SK-N-SH (cell line): ENCODE results near the gene ANKRD11. TPM values are rescaled to one million over a fixed set of nuclear protein-coding genes. Genes with fewer than 3 reads are reported as not detected.

ENCODE experiments used
- CTCF ChIA-PET: fragments of 300-600, 350-600 bp; formaldehyde crosslinking; extraction: SDS; loops from one replicate; lab custom pipeline; 2021; lab: Yijun Ruan, JAX
- POLR2A ChIA-PET: fragments of 350-600 bp; sonication (Branson Sonifier 250); formaldehyde crosslinking; extraction: SDS; loops from one replicate; lab custom pipeline; 2020; ENCODE audit warnings: antibody characterized with exemption, inconsistent platforms; lab: Yijun Ruan, JAX
- DNase-seq: peaks from one replicate; pipeline ENCODE4 v3.0.0; 2012
- H2AFZ ChIP-seq: fragments of 200-600 bp; sonication (generic); 2 replicates; pipeline ENCODE4 v1.8.1; 2016; ENCODE audit warnings: antibody characterized with exemption, mild to moderate bottlenecking, low read depth
- H3F3A ChIP-seq: fragments of 200-600 bp; sonication (generic); replicated peaks from 2 replicates; pipeline ENCODE3; 2016; ENCODE audit warnings: antibody characterized with exemption, mild to moderate bottlenecking; ENCODE audit not compliant: insufficient read depth
- H3K27ac ChIP-seq, 2 experiments: fragments of 200-500 bp in 1 of 2; fragments of 200-600 bp in 1 of 2; sonication (Bioruptor generic) in 1 of 2; sonication (generic), shearing (Covaris generic) in 1 of 2; 2 replicates each; pipeline versions ENCODE4 v1.5.1 to v1.6.1; 2014 to 2016; ENCODE audit warnings: low read depth in 2 of 2, inconsistent platforms in 1 of 2, low read length in 1 of 2, mild to moderate bottlenecking in 1 of 2, mixed read lengths in 1 of 2
- H3K27me3 ChIP-seq: fragments of 200-600 bp; sonication (generic), shearing (Covaris generic); 2 replicates; pipeline ENCODE4 v1.6.1; 2016; ENCODE audit warnings: mixed run types; ENCODE audit not compliant: insufficient read depth
- H3K36me3 ChIP-seq, 2 experiments: fragments of 200-500 bp in 1 of 2; fragments of 200-600 bp in 1 of 2; sonication (Bioruptor generic) in 1 of 2; sonication (generic) in 1 of 2; replicated peaks in 1 of 2; 2 replicates each; pipeline versions ENCODE3 to v1.5.1; 2014 to 2016; ENCODE audit warnings: low read length in 1 of 2, mild to moderate bottlenecking in 1 of 2; ENCODE audit not compliant: insufficient read depth in 2 of 2, control insufficient read depth in 1 of 2
- H3K4me1 ChIP-seq, 2 experiments: fragments of 200-500 bp in 1 of 2; fragments of 200-600 bp in 1 of 2; sonication (Bioruptor generic) in 1 of 2; sonication (generic), shearing (Covaris generic) in 1 of 2; 2 replicates each; pipeline versions ENCODE4 v1.5.1 to v1.6.1; 2014 to 2016; ENCODE audit warnings: low read depth in 1 of 2, low read length in 1 of 2, mixed run types in 1 of 2; ENCODE audit not compliant: insufficient read depth in 2 of 2, control insufficient read depth in 1 of 2
- H3K4me2 ChIP-seq: fragments of 200-600 bp; sonication (generic), shearing (Covaris generic); 2 replicates; pipeline ENCODE4 v1.6.1; 2017; ENCODE audit warnings: mixed run types
- H3K4me3 ChIP-seq, 2 experiments: fragments of 200-500 bp in 1 of 2; fragments of 200-600 bp in 1 of 2; sonication (Bioruptor generic) in 1 of 2; sonication (generic), shearing (Covaris generic) in 1 of 2; 2 replicates each; pipeline versions ENCODE4 v1.5.1 to v1.8.1; 2014 to 2016; ENCODE audit warnings: low read depth in 2 of 2, inconsistent platforms in 1 of 2, low read length in 1 of 2, mild to moderate bottlenecking in 1 of 2, mixed read lengths in 1 of 2, moderate library complexity in 1 of 2
- H3K79me2 ChIP-seq: fragments of 200-600 bp; sonication (generic); 2 replicates; pipeline ENCODE4 v1.8.1; 2017; ENCODE audit warnings: mild to moderate bottlenecking; ENCODE audit not compliant: insufficient read depth
- H3K9ac ChIP-seq: fragments of 200-600 bp; sonication (generic); 2 replicates; pipeline ENCODE4 v1.6.1; 2017; ENCODE audit warnings: mixed run types
- H3K9me2 ChIP-seq: fragments of 200-600 bp; sonication (generic); 2 replicates; pipeline ENCODE4 v1.6.1; 2017; ENCODE audit warnings: mixed run types
- H3K9me3 ChIP-seq: fragments of 200-600 bp; sonication (generic); 2 replicates; pipeline ENCODE4 v1.6.1; 2017; ENCODE audit warnings: mixed run types, mild to moderate bottlenecking, moderate library complexity
- H4K20me1 ChIP-seq: fragments of 200-600 bp; sonication (generic); 2 replicates; pipeline ENCODE4 v1.6.1; 2017; ENCODE audit warnings: mild to moderate bottlenecking, mixed run types; ENCODE audit not compliant: insufficient read depth
- CHD2 ChIP-seq: fragments of 150-350 bp; IDR thresholded peaks from 2 replicates; pipeline ENCODE4 v1.6.1; 2018; ENCODE audit warnings: low read length; ENCODE audit not compliant: partially characterized antibody
- CTCF ChIP-seq: fragments of 200-600 bp; sonication (generic); IDR thresholded peaks from 2 replicates; pipeline ENCODE4 v1.6.1; 2017; ENCODE audit warnings: antibody characterized with exemption, mild to moderate bottlenecking, moderate library complexity
- ELF1 ChIP-seq: IDR thresholded peaks from 2 replicates; pipeline ENCODE4 v1.4.0; 2012
- FOSL2 ChIP-seq: IDR thresholded peaks from 2 replicates; pipeline ENCODE4 v1.4.0; 2012; ENCODE audit warnings: low read depth, mild to moderate bottlenecking, moderate library complexity, borderline replicate concordance
- FOXM1 ChIP-seq: IDR thresholded peaks from 2 replicates; pipeline ENCODE4 v1.4.0; 2012; ENCODE audit warnings: low read depth, mild to moderate bottlenecking
- GATA2 ChIP-seq: sonication (generic); formaldehyde crosslinking; IDR thresholded peaks from 2 replicates; pipeline ENCODE4 v1.5.0; 2020; ENCODE audit warnings: mild to moderate bottlenecking, missing genetic modification reagents
- MEF2A ChIP-seq: IDR thresholded peaks from 2 replicates; pipeline ENCODE4 v1.4.0; 2012; ENCODE audit warnings: low read depth, borderline replicate concordance
- MXI1 ChIP-seq: IDR thresholded peaks from 2 replicates; pipeline ENCODE4 v1.6.1; 2012; ENCODE audit warnings: mild to moderate bottlenecking, low read depth, low read length, improper control_type of control experiment
- NFIC ChIP-seq: IDR thresholded peaks from 2 replicates; pipeline ENCODE4 v1.4.0; 2012; ENCODE audit warnings: borderline replicate concordance
- POLR2AphosphoS5 ChIP-seq: IDR thresholded peaks from 2 replicates; pipeline ENCODE4 v1.6.1; 2012; ENCODE audit warnings: low read depth, low read length
- RCOR1 ChIP-seq: fragments of 150-350 bp; IDR thresholded peaks from 2 replicates; pipeline ENCODE4 v1.6.1; 2017; ENCODE audit warnings: antibody characterized with exemption, low read length
- RFX5 ChIP-seq: IDR thresholded peaks from 2 replicates; pipeline ENCODE4 v1.6.1; 2012; ENCODE audit warnings: mild to moderate bottlenecking, improper control_type of control experiment, low read length
- SIN3A ChIP-seq: IDR thresholded peaks from 2 replicates; pipeline ENCODE4 v1.6.1; 2012; ENCODE audit warnings: low read depth, mild to moderate bottlenecking, low read length, moderate library complexity, borderline replicate concordance
- SMC3 ChIP-seq: IDR thresholded peaks from 2 replicates; pipeline ENCODE4 v1.6.1; 2012; ENCODE audit warnings: low read depth, low read length, improper control_type of control experiment
- TAF1 ChIP-seq: IDR thresholded peaks from 2 replicates; pipeline ENCODE4 v1.6.1; 2012; ENCODE audit warnings: low read depth, mild to moderate bottlenecking, low read length, moderate library complexity, borderline replicate concordance
- TCF12 ChIP-seq: IDR thresholded peaks from 2 replicates; pipeline ENCODE4 v1.4.0; 2012
- TEAD4 ChIP-seq: IDR thresholded peaks from 2 replicates; pipeline ENCODE4 v1.4.0; 2012; ENCODE audit warnings: mild to moderate bottlenecking, borderline replicate concordance; ENCODE audit not compliant: insufficient read depth
- WGBS: methylation state at CpG from one replicate; pipeline ENCODE4 v1.1.6; 2017; ENCODE audit warnings: low lambda C conversion rate; 5-methylcytosine and 5-hydroxymethylcytosine counted together
- polyA plus RNA-seq, 3 experiments: library from polyadenylated mRNA; depleted of rRNA; stranded (reverse); fragments of >200 nt; gene quantifications; 2 replicates each; pipeline ENCODE4 v1.2.3, GENCODE V29; 2012
- TF ChIP-seq, protein P1 (sequence below): fragments of 150-350 bp; IDR thresholded peaks from 2 replicates; pipeline ENCODE4 v1.6.1; 2016; ENCODE audit warnings: mild to moderate bottlenecking, low read depth, low read length
- TF ChIP-seq, protein P2 (sequence below): fragments of 150-350 bp; IDR thresholded peaks from 2 replicates; pipeline ENCODE4 v1.6.1; 2017; ENCODE audit warnings: antibody characterized with exemption, low read length, low read depth, borderline replicate concordance
- TF ChIP-seq, protein P3 (sequence below): IDR thresholded peaks from 2 replicates; pipeline ENCODE4 v1.4.0; 2012; ENCODE audit warnings: low read depth

The ANKRD11 gene
- polyA plus RNA-seq, 1 of the 3 experiments (the other 2 are of a cell fraction), result 50.2 TPM

DNA sequence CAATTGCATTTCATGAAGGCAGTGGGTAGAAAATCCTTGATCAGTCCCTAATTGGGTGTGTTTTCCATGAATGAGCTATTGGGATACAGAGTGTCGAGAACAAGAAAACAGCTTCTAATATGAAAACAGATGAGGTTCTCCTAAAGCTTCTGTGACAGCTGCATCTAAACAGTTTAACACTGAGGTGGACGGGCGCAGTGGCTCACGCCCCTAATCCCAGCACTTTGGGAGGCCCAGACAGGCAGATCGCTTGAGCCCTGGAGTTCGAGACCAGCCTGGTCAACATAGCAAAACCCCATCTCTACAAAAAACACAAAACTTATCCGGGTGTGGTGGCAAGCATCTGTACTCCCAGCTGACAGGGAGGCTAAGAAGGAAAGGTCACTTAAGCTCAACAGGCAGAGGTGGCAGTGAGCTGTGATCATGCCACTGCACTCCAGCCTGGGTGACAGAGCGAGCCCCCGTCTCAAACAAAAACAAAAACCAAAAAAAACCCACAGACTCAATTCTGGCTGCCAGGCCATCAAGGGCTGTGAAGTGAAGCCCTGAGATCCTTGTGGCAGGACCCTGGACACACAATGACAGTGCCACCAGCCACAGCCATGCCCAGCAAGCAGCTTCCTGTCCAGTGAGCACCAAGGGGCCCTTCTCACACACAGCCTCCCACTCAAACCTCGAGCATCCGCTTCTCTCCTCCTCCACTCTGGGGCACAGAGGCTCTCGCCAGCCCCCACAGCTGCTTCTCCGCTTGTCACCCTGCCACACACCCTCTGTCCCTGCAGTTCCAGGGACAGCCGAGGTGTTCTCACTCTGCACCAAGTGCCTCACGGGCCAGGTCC is 44.0 kb downstream of the ANKRD11 start (continued):
- TF ChIP-seq, protein P1, sequence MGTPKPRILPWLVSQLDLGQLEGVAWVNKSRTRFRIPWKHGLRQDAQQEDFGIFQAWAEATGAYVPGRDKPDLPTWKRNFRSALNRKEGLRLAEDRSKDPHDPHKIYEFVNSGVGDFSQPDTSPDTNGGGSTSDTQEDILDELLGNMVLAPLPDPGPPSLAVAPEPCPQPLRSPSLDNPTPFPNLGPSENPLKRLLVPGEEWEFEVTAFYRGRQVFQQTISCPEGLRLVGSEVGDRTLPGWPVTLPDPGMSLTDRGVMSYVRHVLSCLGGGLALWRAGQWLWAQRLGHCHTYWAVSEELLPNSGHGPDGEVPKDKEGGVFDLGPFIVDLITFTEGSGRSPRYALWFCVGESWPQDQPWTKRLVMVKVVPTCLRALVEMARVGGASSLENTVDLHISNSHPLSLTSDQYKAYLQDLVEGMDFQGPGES, result no peak
- TF ChIP-seq, all 33 proteins: peak for 0

GRCh38 chr16:89445166-89445565 is 45.2 kb downstream of the ANKRD11 start:
- ChIA-PET POLR2A (no interaction called here), CTCF (no interaction called here)

More at GRCh38 chr16:89445166-89445565, 45.2 kb downstream of the ANKRD11 start:
- no peaks in the 10 kb centered on the region for H3K27me3 ChIP-seq
- peaks cover 100% of the 10 kb centered on the region for H3K79me2 ChIP-seq
- TF ChIP-seq FOXM1 (no peak), NFIC (no peak), ELF1 (no peak), RFX5 (no peak), CTCF (no peak), MEF2A (no peak), SMC3 (no peak), CHD2 (no peak), GATA2 (CRISPR knock-in tag) (no peak), SIN3A (no peak), POLR2AphosphoS5 (no peak), TAF1 (no peak), MXI1 (no peak), TEAD4 (no peak), RCOR1 (no peak), FOSL2 (no peak), TCF12 (no peak)
- TF ChIP-seq, protein P2, sequence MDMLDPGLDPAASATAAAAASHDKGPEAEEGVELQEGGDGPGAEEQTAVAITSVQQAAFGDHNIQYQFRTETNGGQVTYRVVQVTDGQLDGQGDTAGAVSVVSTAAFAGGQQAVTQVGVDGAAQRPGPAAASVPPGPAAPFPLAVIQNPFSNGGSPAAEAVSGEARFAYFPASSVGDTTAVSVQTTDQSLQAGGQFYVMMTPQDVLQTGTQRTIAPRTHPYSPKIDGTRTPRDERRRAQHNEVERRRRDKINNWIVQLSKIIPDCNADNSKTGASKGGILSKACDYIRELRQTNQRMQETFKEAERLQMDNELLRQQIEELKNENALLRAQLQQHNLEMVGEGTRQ, result no peak
- TF ChIP-seq, protein P3, sequence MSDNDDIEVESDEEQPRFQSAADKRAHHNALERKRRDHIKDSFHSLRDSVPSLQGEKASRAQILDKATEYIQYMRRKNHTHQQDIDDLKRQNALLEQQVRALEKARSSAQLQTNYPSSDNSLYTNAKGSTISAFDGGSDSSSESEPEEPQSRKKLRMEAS, result no peak
- TF ChIP-seq, all 33 proteins: peak for 0
- Histone ChIP-seq H3K36me3 (no peaks in the 10 kb centered on the region), H4K20me1 (peaks cover 100% of the 10 kb centered on the region), H2AFZ (no peak overlapping the region), H3K4me2 (no peak overlapping the region), H3K9ac (no peak overlapping the region), H3K4me1 (peaks cover 34 to 35% of the 10 kb centered on the region in 2 experiments; a peak in 3 of 4 replicates), H3F3A (peaks cover 9% of the 10 kb centered on the region), H3K27ac (no peak overlapping the region; a peak in 1 of 4 replicates), H3K9me3 (no peaks in the 10 kb centered on the region), H3K9me2 (no peaks in the 10 kb centered on the region), H3K4me3 (no peak overlapping the region)
- 91% methylated on average over 5 of the region's 5 CpGs for WGBS
- DNase-seq, result no peak
